ENCODE data around the gene KMO.

KMO gene

DNA sequence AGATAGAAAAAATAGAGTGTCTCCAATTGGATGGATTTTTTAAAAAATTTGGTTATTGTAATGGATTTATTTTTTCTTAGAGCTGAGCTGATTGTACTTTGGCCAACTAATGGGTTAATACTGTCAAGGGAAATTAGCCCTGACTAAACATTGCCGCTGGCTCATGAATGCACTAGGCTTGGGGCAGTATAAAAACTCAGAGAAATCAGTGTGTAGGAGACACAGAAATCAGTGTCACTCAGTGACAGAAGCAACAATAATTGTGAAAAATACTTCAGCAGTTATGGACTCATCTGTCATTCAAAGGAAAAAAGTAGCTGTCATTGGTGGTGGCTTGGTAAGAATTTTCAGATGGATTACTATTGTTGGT is at the start of gene KMO:
TSS of gene KMO (plus strand) at position 217 of the 370 bp plus-strand sequence. CDS start at position 284, 67 bp downstream.
- no peak for DNase-seq

DNA sequence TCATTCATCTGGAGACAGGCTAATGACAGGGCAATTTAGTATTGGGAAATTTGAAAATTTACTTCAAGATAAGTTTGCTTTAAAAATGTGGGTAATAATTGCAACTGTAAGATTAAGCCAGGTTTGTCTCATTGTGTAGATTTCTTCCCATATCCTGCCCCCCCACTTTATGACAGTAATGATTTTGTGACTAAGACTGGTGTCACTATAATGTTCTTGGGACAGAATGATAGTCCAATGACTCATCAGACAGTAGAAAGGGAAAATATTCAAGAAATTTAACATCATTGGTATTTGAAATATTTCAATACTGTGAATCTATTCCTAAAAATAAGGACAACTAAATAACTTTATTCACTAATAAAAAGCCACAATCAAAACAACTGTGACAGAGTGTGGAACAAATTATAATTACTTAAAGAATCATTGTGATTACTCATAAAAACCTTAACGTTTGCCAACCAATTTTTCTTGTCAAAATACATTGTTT is 49.4 kb upstream of the KMO start:
- no peak for DNase-seq

DNA sequence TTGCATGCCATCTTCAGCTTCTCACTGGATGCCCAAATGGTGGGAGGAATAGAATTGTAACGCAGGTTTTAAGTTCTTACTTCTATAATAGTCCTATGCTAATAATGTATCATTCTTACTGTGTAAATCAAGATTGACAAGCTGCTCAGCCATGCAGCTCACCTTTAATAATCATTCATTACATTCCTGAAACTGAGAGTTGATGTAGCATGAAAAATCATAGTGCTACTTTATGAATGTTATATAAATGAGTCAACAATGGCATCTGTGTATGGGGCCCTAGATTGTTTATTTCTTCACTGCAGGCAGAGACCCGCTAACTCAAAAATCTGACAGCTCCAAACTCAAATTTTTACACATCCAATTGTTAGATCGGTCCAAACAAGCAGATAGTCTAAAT is 47.0 kb upstream of the KMO start:
- no peak for DNase-seq

DNA sequence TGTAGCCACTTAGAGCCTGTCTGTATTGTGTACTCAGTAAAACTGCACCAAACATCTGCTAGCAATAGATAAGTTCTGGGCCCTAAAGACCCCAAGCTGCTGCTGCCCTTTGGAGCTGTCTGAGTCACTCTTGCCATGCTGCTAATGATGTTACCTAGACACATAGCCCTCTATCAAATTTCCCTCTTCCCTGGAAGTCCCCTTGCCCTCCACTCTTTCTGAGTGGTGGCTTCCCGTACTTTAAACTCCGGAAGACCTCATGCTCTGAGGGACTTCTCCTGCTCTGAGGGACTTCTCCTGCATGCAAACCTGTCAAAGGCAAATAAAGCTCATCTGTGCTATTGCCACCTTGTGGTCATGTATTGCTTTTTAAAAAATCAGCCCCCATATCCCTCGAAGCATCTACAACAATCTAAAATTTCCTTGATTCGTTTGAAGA is 46.6 kb upstream of the KMO start:
- DNase-seq = peak; percentile 18

DNA sequence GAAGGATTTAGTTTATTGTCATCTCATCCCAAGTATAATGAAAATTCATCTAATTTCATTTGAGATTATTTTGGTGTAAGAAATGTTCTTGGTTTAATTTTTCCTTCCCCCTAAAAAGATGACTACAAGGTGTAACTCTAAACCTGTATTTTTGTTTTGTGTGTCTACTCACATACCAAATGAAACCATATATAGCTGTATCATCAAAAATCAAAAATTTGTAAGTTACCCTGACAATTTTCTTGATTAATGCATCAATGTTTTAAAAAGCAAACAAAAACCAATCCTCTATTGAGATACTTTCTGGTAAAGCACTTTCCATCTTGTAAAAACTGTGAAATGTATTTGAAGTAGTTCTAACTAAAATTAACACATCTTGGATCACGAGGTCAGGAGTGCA is 43.4 kb upstream of the KMO start:
- no peak for DNase-seq

DNA sequence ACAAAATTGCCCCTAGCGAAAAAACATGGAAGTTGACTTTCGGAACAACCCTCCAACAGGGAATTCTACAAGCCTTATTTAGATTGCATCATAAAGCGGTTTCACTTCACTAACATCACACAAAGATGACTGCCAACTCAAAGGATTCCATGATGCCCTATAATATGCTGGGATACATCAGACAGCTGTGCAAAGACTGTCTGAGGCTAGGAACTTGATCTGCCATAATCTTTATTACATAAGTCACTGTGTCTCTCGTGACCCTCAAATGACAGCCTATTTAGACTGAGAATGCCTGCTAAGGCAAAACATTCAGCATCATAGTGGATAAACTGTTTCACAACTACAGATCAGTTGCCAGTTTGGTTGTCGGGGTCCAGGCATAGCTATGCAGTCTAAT is 36.4 kb upstream of the KMO start:
- DNase-seq = no peak

DNA sequence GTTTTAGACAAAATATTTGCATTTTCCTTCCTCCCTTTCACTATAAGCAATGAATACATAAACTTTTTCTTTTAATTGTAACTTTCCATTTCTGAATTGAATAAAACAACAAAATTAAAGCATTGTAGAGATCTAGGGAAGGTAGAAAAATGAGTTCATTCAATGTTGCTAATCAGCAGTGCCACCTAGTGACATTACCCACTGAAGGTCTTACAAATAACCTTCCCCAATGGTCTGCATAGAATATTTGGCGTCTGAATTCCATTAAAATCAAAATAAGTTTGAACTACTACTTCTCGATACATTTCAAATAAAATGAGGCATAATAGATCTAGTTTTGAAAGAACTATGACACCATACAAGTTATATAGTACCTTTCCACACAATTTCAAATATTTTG is 32.3 kb upstream of the KMO start:
- DNase-seq = peak; percentile 9

DNA sequence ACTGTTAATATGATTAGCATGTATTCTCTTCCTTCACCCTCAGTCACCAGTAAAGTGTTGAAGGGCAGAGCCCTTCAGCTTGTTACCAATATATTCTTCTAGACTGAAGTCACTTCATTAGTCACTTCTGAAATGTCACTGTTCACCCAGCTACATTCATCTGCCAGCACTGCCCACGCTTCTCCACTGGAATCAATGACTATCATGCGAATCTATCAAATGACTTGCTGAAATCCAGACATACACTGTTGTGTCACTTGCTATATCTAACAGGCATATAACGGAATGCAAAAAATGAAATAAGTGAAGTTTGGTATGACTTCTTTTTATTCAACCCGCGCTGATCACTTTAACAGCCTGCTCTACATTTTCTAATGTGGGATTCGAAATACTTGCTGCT is 28.7 kb upstream of the KMO start:
- DNase-seq = no peak

DNA sequence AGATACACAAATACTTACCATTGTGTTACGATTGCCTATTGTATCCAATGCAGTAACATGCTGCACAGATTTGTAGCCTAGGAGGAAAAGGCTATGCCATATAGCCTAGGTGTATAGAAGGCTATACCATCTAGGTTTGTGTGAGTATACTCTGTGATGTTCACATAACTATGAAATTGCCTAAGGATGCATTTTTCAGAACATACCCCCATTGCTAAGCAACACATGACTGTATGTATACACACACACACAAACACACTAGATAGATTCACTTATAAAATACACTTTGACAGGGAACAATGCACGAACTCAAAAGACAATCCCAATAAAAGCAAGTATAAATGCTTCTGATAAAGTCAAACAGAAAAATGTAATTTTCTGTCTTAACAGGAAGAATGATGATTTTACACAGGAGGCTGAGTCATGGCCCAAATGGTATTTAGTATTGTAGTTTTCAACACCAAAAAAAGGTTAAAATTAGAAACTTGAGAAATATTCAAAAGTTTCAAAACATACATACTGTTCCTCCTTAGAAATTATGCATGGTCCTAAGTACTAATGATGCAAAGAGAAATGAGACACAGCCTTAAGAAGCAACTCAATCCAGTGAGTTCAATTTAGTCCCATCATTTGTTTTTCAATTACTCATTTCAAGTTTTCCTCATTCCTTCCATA is 24.9 kb upstream of the KMO start:
- no peak for DNase-seq

DNA sequence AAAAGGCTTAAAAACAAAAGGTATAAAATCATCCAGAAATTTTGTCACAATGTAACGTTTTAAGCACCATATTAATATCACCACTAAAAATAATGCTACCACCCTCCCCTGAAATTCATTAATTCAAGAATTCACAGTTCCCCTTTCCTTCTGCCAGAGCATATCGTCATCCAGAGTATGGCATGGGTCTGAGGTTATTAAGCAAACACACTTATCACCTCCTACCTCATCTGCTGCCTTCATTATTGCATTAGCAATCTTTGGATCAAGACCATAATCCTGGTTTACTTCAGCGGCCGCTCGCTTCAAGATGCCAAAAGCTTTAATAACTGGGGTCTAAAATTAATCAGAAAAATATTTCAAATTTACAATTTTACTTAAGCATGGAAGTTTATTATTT is 18.8 kb upstream of the KMO start:
- no peak for DNase-seq

DNA sequence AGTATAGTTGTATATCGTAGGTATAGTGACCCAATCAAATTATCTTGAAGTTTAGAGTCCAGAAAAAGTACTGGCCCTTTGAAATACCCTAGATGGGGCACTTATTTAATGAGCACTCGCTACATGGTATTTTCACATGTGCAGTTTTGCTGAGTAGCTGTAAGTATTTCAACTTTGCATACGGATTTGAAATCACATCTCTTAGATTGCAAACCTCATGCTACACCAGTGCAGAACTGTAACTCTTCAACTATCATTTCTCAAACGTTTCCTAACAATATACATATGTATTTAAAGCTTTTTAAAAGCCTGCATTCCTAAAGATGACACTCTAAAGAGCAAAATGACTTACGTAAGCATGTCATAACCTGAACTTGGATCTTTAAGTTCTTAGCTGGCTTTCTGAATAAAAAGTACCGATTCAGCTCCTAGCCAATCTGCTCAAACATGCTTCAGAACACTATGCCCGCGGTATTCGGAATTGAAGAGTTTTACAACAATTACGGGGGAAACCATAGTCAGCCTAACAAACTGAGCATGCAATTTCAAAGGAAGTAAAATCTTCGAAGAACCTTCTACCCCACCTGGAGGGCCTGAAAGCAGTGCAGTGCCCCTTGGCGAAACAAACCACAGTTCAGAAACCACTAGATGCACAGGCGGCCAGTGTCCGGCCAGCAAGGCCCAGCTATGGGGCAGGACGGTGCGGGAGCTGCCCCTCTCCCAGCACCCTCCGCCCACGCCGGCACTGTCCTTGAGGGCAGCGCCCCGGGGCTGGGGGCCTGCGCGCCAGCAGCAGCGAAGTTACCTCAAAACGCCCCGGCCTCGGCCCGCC is 13.5 kb upstream of the KMO start:
- no peak for DNase-seq

DNA sequence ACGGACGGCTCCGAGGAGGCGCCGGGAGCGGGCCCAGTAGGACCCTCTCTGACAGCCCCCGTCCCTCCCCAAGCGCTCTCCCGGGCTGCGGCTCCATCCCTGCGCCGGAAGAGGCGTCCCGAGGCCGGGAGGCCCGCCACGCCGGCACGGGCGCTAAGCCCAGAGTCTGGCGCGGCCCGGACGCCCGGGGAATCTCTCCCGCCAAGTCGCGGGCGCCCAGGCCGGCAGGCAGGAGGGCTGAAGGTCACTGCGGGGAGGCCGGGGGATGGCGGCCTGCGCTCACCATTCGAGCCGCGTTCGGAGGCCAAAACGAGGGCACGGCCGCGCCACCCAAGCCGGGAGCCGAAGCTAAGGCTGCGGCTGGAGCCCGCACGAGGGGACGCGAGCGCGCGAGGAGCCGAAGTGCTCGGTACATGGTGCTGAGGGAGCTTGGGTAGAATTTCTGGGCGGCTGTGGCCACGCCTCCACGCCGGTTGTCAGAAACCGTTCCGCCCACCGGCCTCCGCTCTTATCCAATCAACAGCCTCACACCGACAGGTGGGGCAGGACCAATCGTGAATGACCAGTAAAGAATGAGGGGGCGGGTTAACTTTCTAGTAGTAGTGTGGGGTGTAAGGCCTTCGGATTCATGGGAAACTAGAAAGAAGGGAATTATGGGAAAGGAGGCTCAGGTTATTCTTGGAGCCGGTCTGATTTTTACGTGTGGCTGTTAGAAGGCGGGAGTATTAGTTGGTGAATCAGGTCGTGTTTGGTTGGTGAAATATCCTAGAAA is 12.7 kb upstream of the KMO start, which contains the start of gene FH:
TSS of gene FH (minus strand) at position 448 of the 772 bp plus-strand sequence. CDS start at position 415, 33 bp downstream.
- DNase-seq = peak; percentile 98

DNA sequence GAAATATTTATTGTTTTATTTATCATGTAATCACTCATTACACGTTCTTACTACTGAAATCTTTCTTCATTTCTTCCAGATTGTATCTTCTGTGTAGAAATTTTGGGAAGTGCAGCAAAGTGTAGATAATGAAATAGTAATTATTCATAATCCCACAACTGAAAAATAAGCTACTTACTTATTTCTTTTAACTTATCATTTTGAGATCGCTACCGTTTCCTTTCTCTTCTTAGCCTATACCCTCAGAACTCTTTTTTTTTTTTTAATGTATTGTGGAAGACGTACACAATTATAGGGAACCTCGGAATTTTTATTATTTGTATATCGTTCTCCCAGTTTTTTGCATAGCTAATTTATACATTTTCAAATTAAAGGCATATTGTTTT is 12.1 kb upstream of the KMO start:
- DNase-seq = no peak

DNA sequence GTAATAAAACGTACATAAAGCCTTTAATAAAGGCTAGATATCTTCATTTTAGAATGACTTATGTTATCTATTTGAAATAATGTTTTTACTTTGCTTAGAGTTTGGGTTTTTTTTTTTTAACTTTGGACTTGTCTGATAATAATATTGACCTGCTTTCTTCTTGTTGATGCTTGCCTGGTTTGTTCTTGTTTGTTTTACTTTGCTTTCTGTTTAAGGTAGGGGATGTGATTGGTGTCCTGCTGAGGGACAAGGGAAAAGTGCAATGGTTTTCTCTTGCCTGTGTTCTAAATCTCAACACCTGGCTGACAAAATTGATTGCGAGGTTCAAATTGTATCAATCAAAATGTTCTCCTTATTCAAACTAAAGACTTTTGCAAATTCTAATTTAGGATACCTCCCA is 10.5 kb upstream of the KMO start:
- no peak for DNase-seq

DNA sequence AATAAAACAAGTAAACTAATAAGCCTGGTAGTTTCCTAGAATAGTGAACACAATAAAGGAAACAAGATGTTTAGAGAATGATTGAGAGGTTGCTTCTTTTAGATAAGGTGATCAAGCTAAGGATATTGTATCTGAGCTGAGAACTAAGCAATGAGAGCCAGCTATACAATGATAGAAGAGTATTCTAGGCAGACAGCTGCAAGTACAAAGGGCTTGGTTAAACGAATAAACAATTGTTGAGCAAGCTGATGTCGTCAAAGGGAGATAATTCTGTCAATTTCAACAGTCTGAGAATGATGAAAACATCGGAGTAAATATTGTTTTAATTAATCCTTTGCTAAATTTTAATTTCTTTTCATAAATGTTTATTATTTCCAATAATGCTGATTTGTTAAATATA is 7.2 kb upstream of the KMO start:
- no peak for DNase-seq

DNA sequence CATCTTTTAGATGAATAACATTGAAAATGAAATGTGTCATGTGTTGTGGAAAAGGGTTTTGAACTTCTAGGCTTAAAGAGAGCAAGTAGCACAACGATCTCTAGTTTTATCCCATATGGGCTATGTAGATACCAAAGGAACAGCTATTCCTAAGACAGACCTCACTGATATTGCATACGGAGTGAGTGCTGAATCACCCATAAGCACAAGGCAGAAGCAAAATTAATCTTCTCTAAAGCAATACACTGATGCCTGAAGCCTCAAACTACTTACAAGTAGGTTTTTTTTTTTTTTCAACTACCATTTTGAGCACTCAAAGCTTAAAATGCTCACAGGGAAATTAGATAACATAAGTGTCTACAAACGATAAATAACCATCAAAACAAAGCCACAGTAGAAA is 5.0 kb upstream of the KMO start:
- DNase-seq = no peak

DNA sequence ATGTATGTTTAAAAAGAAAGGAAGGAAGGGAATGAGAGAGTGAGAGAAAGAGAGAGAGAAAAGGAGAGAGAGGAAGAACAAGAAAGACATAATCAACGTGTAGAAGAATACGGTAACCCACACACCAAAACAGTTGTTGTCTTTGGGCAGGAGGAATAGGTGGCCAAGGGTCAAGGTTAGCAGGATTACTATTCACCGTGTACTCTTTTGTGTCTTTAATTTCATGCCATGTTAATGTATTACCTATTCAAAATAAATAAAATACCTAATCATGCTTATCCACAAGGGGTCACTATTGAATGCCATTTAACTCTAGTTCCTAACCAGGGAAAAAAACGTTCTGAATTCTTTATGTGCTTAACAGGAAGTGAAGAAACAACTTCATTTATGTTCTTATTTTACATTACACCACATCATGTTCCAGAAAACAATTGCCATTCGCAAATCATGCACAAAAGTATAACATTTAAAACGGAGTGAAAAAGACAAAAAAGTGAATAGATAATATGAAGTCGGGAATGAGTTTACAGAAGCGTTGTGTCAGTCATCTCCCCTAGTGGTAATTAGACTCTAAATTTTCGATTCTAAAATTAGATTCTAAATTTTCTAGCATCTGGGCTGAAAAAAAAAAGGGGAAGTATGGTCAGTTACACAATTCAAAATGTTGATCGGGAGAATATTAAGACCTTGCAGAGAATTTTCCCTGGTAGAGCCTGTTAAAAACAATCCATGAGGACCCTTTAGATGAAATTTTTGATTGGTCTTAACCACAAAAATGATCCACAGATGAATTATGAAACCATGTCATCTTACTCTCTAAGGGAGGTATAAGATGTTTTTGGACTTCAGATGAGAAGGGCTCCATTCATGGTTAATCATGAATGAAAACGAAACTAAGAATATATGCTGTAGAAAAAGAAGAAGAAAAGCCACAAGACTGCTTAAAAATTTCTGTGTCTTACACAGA is 700 bp upstream of the KMO start:
- peak; percentile 58 for DNase-seq

DNA sequence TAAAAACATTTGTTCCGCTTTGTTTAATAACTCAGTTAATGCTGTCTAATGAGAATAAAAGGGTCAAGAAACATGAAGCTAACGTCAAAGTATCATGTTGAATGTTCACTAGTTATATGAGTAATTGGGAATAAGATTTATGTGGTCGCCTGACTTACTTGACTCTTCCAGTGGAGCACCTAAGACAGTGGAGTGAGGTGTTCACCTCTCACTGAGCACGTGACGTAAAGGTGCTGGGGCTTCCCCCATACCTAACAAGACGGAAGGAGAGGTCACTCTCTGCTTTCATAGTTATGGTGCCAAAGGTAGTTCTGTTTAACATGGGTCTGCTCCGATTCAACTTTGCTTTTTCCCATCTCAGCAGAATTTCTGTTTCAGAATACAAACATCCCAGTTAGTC is 686 bp downstream of the KMO start:
- no peak for DNase-seq

DNA sequence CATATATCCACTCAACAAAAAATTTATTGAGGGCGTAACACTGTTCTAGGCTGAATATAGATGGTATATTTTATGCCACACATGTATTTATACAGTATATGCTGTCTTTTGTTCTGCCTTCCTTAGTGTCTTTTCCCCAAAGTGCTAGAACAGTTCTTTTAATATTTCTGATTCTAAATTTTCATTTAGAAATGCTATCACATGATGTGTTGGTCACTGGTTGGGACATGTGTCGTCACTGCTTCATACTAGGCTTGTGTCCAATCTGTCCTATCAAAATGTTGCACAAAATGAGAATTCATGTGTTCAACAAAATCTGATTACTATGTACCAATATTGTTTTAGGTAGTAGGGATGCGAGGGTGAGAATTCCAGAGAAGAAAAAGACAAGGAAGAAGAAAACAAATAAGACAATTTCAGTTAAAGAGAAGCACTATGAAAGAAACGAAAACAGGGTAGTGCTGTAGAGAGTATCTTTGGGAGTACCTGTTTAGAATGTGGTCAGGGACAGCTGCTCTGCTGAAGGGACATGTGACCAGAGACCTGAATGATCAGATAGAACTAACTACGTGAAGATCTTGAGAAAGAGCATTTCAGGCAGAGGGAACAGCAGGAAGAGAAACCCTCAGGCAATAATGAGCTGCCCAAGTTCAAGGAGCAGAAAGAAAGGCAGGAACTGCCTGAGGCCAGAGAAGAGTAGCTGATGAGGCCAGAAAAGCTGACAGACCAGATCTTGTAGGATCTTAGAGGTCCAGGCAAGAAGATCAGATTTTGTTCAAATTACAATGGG is 1.3 kb downstream of the KMO start:
- DNase-seq = no peak

DNA sequence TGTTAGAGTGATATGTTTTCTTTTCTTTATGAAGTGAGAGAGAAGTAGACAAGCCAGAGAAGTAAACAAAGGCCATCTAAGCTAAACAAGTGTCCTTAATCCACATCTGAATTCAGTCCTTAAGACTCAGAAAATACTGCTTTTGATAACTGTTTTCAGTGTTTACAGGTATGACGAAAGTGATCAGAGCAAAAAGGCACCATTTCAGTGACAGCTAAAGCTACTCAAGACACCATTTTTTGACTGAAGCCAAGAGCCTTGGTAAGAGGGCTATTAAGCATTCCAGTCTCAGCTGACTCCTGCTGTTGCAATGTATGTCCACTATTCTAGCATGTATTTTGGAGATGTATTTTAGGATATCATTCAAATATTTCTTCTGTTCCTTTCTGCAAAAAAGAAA is 4.1 kb downstream of the KMO start:
- DNase-seq = no peak

DNA sequence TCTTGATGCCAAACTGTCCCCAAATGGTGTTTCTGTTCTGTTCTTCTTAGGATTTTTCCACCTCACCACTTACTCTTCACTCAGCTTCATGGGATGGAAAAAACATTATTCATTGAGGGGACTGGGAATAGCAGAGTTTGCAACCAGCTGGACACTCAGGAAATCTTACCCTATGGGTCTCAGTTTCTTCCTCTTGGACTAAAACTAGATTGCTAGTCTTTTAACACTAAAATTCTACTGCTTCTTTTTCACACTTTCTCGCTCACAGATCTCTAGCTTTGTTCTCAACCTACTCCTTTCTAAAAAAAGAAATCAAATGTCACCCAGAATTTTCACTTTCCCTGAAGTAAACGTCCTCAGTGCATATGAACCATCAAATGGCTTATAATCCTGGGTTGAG is 4.8 kb downstream of the KMO start:
- no peak for DNase-seq

All from COR-L47 (cell line).